Stromal cell of bone marrow (primary cell): ENCODE measurements around the gene ORM2.
"Not testable (repeated sequence)": the region's sequence is repeated elsewhere in the genome, so short reads cannot be mapped to it uniquely, and the experiment has no call there.

Experiments used
- DNase-seq: peaks from one replicate; pipeline ENCODE4 v3.0.0-alpha.2; 2012; ENCODE audit warnings: low read depth

The ORM2 gene

DNA sequence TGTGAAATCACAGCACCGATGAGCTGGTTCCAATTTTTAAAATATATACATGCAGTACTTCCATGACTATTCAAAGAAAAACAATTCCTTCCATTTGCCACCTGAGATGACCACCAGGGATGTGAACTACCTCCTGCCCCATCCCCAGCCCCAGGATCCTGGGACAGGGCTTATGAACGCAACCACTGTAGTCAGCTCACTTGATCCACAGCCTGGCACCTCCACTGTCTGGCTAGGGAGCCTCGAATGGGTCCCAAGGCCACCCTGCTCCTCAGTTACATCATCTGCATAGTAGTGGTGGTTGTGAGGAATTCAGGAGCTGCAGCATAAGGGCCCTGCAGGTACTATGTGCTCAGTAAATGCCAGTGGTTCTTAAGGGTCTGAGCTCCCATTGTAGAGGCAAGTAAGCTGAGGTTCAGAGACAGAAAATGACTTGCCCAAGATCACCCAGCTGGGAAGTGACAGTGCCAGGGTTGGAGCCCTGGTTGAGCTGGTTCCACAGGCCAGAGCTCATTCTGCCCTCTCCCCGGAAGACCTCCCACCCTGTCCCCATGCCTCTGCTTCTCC, 2.9 kb downstream of the ORM2 start:
- not testable (repeated sequence) for DNase-seq

DNA sequence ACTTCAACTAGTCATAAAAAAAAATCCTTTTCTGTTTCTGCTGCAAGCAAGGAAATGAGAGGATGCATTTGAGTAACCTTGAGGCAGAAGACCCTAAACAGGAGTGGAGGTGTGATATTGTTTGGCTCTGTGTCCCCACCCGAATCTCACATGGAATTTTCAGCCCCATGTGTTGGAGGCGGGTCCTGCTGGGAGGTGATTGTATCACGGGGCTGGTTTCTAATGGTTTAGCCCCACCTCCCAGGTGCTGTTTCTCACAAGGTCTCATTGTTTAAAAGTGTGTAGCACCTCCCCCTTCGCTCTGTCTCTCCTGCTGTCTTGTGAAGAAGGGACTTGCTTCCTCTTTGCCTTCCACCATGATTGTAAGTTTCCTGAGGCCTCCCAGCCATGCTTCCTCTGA, 4.0 kb downstream of the ORM2 start:
- DNase-seq = not testable (repeated sequence)

DNA sequence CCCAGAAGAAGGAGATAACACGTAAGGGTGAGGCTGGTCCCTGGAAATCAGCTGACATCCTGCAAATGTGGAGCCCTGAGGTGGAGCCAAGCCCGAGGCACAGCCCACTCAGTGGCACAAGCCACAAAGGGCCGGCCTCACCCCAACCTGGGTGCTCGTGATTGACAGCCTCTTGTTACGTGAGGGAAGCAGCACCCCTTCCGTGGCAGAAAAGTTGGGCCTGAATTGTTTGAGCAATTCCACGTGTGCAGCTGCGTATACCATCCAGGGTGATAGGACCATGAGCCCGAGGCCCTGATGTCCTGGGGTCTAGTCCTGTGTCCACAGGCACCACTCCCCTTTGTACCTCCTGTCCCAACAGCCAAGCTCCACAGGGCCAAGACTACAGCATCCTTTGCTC, 4.8 kb downstream of the ORM2 start:
- DNase-seq = no peak

DNA sequence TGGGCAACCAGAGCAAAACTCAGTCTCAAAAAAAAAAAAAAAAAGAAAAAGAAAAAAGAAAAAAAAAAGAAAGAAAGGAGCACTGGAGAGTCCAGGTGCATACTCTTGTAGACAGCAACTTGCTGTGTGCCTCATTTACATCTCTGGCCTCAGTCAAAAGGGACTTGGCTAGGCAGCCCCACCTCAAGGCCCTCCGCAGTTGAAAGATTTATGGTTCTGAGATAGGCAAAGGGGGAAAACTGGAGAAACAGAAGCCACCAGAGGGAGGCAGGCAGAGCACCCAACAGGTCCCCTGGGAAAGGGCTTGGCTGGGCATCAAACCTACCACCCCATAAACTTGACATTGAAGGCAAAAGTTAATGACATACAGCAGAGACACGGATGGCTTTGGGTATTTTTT, 6.1 kb downstream of the ORM2 start:
- no peak for DNase-seq

DNA sequence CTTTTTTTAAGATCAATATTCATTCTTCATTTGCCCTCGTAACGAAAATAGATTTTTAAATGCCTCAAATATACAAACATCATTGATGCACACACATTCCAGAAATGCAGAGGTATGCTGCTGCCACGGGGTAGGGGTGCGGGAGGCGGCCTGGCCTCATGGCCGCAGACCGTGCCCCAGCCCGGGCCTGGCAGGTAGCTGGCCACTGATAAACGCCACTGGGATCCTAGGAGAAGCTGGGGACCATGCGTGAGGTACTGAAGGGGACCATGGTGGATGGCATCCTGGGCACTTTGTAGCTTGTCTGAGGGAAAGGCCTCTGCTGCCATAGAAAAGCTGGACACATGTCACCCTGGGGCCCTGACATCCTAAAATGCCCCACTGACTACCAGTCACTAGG, 6.5 kb downstream of the ORM2 start:
- DNase-seq = no peak

DNA sequence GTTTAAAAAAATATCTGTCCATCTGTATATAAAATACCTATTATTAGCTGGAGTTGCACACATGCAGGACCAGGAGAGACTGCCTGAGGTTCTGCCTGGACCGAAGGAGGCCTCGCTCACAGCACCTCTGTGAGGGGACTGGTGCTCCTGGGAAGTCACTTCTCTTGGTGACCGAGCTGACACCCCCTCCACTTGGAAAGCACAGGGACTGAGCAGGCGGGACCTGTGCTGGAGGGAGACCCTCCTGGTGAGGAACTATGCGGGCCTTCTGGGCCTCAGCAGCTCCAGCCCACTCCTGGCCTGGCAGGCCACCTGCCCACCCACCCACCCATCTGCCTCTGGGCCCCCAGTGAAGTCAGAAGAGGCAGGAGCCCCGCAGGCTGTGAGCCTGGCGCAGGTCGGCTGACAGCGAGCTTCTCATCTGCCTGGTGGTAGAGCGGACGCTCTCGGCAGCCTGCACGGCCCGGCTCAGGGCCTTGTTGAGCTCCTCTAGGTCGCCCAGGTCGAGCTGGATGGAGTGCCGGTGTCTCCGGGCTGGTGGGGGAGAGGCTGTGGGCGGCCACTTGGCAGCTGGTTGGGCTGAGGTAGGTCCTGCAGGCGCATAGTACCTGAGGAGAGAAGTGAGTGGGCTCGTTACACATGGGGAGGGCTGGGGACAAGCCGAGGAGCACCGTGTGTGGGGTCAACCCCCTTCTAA, 7.2 kb downstream of the ORM2 start:
- DNase-seq = no peak

DNA sequence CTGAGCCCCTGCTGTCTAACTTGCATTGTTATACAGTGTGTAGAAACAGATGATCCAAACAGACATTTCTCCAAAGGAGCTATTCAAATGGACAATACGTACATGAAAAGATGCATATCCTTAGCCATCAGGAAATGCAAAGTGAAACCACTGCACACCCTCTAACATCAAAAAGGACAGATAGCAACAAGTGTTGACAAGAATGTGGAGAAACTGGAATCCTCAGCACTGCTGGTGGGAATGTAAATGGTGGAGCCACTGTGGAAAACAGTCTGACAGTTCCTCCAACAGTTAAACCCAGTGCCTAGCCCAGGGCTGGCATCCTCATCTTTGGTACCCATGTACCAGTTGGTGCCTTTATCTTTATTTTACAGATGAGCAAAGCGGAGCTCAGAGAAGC, 8.5 kb downstream of the ORM2 start:
- no peak for DNase-seq

DNA sequence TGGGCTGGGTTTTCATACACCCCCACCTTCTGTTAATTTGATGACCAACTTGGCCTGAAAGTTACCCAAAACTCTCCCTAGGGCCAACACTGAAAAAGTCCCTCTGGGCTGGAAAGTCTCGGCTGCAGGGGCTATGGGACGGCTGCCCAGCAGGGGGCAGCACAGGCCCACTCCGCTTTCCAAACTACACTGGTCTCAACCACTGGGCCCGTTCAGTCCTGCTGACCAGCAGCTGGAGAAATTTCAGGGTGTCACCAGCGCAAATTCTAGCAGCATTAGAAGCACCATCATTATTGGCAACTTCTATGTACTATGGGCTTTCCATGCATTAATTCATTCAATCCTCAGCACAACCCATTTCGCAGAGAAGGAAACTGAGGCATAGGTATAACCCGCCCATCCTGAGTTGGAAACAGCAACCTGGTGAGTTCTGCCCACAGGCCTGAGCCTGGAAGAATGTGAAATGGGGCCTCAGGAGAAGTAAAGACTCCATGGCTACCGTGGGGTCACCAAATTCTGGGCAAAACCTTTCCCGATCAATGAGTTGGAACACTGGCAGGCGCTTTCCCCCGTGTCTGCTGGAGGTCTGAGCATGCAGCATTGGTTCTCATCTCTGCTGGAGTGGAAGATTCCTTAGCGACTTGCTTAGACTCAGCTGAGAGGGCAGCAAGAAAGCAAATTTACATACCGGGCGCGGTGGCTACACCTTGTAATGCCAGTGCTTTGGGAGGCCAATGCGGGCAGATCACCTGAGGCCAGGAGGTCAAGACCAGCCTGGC, 9.7 kb downstream of the ORM2 start:
- no peak for DNase-seq

DNA sequence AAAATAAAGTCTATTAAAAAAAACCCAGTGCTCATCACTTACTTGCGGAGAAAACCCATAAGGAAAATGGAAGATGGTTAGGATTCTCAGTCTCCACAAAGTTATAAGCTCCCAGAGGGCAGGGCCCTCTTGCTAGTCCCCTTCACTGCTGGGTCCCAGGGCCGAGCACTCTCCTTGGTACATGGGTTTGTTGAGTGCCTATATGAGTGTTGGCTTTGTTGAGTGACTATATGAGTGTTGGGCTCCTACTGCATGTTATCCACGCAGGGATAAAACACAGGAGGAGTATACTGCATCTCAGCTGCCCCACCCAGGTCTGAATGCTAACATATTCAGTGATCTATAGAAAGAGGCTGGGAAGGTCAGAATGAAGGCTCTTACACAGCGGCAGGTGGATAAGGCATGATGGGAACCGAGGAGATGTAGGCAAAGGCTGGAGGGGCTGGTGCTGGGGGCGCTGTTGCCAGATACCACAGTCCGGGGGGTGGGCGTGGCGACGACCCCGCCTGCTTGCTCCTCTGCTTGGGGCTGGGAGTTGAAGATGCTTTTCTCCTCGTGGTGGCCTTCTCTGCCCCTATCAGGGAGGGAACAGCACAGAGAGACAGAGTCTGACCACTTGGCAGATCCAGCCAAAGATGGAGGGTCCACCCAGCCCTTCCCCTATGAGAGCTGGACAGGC, 11.6 kb downstream of the ORM2 start:
- DNase-seq = no peak

DNA sequence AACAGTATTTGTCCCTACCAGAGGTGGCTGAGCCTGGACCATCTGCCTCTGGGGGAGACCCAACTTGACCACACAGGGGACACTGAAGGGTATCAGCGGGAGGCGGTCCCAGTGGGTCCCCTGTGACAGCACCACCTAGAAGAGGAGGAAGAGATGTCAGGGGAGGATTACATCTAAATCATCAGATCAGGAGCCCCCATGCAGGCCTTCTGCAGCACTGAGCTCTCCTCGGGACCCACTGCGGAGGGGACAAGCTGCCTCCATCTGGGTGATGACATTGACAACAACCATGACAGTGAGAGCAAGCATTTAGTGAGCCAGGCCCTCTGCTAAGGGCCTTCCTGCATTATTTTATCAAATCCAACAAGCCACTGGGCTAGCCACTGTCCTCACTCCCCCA, 12.3 kb downstream of the ORM2 start:
- DNase-seq = no peak

DNA sequence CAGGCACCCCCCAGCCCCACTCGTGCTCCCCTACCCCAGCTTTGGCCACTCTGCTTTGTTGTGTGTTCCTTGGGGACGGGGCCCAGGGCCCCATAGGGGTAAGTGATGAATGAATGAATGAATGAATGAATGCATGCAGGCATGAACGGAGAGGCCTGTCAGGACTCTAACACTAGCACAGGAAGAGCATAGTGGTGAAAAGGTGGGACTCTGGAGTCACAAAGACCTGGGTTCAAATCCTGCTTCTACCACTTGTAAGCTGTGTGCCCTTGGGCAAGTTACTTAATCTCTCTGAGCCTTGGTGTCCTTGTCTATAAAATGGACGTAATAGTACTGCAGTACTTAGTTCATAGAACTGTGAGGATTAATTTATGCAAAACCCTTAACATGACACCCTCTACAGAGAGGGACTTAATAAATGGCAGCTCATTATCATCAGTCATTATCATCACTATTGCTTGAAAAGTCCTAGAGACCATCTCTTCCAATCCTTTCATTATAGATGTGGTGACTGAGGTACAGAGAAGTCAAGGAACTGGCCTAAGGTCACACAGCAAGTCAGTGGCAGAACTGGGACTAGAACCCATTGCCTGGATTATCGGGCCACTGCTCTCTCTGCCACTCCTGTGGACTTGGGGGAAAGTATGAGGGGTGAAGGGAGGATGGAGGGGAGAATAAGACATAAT, 13.2 kb downstream of the ORM2 start:
- DNase-seq = no peak

DNA sequence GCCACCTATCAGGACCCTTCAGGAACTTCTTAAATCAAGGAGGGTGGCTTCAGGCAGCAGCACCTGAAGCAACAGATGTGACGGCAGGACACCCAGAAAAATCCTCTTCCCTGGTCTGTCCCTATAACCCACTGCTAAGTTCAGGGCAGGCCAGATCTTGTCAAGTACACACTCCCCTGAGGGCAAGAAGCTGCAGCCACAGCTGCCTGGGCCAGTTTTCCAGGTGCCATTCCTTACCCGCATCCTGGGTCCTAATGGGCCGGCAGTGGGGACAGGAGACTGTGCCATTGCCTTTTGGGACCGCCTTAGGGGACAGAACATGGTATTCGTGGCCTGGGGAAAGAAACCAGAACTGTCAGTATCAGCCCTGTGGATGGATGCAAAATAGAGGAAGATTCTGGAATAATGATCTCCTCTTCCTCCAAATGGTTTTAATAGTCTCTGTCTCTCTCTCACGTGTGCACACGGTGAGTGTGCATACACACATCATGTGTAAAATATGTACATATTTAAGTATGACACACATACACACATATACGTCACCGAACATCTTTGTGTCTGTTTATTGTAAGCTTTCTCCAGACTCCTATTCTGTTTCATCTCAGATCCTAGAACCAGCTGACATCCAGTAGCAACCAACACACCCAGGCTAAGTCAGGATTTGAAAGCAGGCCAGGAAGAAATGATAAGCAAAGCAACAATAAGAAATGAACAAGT, 14.0 kb downstream of the ORM2 start:
- DNase-seq = no peak

DNA sequence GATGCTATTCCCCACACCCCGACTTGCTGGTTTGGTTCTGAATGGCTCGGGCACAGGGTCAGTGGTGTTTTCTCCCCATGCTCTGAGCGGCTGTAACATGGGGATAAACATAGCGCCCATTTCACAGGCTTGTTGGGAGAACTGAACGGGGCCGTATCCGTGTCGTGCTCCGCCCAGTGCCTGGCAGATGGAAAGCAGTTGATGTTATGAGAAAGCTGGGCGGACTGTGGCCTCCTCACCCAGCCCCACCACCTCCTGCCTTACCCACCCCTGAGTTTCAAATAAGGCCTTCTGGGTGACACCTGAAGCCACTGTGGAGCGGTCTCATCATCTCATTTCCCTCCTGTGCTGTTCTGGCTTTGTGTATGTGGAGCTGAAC, 14.5 kb downstream of the ORM2 start:
- DNase-seq = no peak

DNA sequence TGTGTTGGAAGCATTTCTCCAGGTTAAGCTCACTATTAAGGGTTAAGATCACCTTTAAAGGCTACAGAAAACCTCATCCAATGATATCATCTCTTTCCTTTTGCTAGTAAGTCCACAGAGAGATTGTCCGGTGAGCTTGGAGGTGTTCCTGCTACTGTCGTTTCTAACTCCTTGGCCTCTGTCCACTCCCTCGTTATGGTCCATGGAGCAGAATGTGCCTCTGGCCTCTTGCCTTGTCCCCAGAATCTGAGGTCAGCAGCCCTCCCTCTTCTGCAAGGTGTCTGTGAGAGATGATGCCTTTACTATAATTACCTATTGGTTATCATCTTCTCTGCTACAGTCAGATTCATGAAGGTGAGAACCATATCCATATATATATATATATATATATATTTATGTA, 15.0 kb downstream of the ORM2 start:
- DNase-seq = no peak

DNA sequence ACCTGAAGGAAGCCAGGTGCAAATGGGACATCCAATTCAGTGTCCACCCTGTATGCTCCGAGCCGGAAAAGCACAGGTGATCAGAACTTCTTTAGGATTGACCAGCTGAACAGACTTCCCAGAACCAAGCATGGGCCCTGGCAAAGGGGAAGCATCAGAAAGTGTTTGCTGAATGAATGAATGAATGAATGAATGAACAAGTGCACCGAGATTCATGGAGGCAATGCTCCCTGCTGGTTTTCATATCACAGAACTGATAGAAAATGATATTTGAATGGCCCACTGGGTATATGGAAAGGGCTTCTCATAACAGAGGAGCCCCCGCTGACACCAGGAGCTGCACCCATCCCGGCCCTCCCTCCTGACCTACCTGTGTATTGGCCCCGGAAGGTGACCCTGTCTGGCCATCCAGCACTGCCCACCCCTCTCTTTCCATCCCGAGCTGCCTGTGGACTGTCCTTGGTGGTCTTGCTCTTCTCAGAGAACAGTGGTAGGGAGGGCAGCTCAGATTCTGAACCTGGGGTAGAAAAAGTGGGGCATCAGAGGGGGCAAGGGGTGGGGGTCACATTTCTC, 15.9 kb downstream of the ORM2 start:
- no peak for DNase-seq

DNA sequence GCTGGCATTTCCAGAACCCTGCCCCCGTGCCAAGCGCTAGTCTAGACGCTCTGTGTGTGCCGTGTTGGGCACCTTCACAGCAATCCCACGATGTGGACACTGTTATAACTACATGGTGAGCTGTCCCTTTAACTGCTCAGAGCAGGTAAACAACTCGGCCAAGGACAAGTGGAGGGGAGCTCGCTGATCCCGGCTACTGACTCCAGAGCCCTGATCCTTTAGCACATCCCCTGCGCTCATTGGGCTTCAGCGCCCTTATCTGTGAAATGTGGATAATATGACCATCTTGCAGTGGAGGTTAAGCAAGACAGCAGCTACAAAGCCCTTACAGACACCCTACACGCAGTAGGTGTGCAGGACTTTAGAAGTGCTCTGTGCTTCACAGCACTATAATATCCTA, 16.5 kb downstream of the ORM2 start:
- DNase-seq = no peak

DNA sequence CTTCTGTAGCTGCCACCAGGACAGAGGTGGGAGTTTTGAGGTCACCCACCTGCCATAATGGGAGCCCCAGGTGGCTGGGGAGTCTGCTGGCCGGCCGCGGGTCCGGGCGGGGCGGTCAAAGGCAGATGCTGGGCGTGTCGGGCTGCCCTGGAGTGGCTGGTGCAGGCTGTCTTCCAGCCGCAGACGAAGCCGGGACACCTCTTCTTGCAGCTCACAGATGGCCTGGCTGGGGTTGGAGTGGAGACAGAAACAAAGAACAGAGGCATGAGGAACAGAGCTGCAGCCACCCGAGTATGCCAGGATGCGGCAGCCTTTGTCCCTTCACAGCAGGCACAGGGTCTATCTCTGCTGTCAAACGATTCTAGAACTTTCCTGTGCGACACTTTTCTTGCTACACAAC, 18.0 kb downstream of the ORM2 start:
- DNase-seq = no peak

DNA sequence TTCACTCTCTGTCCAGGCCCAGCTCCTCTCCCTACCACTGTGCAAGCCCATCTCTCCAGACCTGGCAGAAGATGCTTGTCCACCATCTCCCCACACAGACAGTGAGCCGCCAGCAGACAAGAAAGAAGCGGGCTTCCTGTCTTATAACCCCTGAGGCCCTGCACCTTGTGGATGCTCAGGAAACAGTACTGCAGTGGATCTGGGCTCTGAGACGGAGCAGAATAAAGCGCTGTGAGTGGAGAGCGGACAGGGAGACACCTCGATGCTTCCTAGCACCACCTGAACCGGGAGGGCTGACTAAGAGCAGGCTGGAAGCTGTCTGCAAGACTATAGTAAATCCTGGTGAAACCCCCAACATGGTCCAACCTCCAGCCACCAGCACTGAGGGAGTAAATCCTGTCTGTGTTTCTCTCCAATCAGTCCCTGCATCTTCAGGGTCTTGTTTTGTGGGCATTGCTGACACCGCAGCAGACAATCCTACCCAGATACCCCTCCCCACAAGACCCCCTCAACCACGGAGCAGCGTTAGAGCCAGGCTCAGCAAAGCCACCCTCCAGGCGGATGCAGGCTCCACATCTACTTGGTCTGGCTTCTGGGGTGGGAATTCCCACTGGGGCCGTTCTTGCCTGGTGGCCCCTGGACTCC, 18.7 kb downstream of the ORM2 start:
- DNase-seq = no peak

DNA sequence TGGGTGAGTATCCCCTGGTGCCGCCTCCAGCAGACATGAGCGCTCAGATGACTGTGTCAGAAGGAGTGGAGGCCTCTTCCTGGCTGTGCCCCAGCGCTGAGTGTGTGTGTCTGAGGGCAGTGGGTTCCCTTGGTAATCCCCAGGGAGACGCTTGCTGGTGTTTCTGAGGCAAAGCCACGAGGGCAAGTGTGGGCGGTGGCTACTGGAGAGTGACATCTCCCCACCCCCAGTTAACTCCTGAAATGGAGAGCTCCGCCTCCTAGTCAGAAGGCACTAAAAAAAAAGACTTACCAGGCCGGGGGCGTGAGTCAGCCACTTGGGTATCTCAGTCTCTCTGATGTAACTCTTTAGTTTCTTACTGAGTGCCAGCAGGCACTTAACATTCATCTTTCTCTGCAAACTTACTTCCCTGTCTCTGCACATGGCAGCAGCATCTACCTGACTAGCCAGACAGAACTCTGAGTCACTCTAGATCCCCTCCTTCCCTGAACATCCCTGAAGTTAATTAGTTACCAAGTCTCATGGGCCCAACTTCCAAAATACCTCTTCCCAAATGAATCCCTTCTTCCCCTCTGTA, 19.3 kb downstream of the ORM2 start:
- DNase-seq = peak; percentile 97

DNA sequence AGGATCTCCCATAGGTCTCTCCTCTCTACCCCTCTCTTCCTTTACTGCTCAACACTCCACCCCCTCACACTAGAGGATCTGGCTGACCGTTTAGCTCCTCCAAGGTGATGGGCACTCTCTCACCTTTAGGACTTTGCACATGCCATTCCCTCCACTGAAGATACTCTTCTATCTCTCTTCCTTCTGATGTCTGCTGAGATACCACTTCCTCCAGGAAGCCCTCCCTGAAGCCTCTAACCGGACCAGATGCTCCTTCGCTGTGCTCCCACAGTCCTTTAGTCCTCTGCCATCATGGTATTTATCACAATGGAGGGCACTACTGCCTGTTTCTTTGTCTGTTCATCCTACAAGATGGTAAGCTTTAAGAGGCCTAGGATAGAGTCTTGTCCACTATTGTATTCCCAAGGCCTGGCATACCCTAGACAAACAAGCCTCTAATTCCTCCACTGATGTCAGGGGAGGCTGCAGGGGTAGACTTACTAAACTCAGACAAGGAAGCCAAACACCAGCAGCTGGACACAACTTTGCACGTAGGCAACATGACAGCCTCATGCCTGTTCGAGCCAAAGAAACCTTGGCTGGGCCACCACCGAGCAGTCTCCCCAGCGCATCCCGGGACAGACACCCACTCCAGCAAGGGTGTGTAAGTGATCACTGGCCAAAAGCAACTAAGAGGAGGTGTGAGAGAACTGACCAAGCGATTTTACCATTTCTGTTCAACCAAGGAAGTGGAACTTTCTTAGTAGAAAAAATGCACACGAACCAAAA, 20.2 kb downstream of the ORM2 start:
- no peak for DNase-seq
